NB4 (cell line): ENCODE data around the gene TRMT1.

Experiments used
- DNase-seq: peaks from one replicate; pipeline ENCODE4 v3.0.0; 2010; ENCODE audit warnings: low read depth
- H3K4me3 ChIP-seq: one replicate; pipeline ENCODE4 v1.5.1; 2011; ENCODE audit warnings: mild to moderate bottlenecking, low read depth, low read length, moderate library complexity
- CTCF ChIP-seq: IDR thresholded peaks from one replicate; pipeline ENCODE4 v1.5.1; 2012; ENCODE audit warnings: low read depth, low read length
- MAX ChIP-seq: IDR thresholded peaks from 2 replicates; pipeline ENCODE4 v1.6.1; 2011; ENCODE audit warnings: low read depth, low read length
- MYC ChIP-seq: IDR thresholded peaks from 2 replicates; pipeline ENCODE4 v1.6.1; 2011; ENCODE audit warnings: low read depth, low read length
- POLR2A ChIP-seq: IDR thresholded peaks from 2 replicates; pipeline ENCODE4 v1.6.1; 2011; ENCODE audit warnings: mild to moderate bottlenecking; ENCODE audit not compliant: insufficient read length; ENCODE audit errors: extremely low read depth

The TRMT1 gene

DNA sequence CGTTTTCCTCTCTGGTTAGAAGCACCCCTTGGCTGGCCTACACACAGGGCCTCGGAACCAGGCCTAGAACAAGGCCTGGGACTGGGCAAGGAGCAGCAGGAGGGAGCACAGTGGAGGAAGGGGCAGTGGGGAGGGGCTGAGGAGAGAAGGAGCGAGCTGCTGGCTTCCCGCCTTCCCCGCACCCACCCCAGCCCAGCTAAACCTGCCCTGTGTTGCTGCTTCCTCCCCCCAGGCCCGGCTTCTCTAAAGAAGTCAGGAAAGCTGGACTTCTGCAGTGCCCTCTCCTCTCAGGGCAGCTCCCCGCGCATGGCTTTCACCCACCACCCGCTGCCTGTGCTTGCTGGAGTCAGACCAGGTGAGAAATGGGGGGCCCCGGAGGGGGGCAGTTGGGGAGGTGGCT, 38.2 kb downstream of the TRMT1 start:
- no peak for TF ChIP-seq CTCF
- no peak for TF ChIP-seq MYC
- TF ChIP-seq POLR2A = no peak
- no peak for TF ChIP-seq MAX
- no peak overlapping the region for H3K4me3 ChIP-seq
- DNase-seq = no peak

DNA sequence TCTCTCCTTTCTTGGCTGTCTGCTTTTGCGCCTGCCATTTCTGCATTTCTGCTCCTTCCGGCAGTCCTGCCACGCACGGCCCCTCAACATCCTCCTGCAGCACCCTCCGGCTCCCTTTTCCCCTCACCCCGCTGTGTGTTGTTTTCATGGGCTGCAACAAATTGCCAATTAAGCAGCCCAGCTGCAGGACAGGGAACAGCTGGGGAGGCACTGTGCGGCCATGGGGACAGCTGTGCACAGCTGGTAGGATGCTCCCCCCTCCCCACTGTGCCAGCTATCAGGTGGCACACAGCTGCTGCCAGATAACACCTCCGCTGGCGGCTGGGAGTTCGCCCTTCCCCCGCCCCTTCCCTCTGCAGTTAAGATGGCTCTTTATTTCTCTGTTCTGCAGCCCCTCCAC, 39.3 kb downstream of the TRMT1 start:
- no peak overlapping the region for H3K4me3 ChIP-seq
- TF ChIP-seq CTCF (no peak), MAX (no peak), POLR2A (no peak), MYC (no peak)
- DNase-seq = no peak

- no peak for DNase-seq
- H3K4me3 ChIP-seq = no peak overlapping the region
- no peak for TF ChIP-seq MYC
- no peak for TF ChIP-seq MAX
- no peak for TF ChIP-seq POLR2A
- TF ChIP-seq CTCF = no peak
Measured at GRCh38 chr19:13076787-13077186, 39.8 kb downstream of the TRMT1 start.

DNA sequence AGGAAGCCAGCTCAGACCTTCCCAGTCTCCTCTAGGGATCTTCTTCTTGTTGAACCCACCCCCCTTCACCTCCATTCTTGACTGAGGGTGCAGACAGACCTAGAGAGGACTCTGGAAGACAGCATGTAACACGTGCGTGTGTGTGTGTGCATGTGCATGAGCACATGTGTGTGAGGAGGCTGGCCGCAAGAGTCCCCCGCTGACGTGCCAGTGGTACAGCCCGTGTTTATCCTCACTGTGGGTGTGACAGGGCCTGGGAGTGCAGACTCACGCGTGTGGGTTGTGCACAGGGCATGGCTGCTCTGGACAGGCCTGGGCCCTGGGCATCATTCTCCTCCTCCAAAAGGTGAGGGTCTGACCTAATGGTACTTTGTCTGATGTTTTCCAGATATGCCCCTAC, 40.2 kb downstream of the TRMT1 start:
- no peak for DNase-seq
- H3K4me3 ChIP-seq = no peak overlapping the region

GRCh38 chr19:13074378-13074777, 42.2 kb downstream of the TRMT1 start:
- no peak overlapping the region for H3K4me3 ChIP-seq
- no peak for TF ChIP-seq MYC
- no peak for TF ChIP-seq CTCF
- no peak for TF ChIP-seq POLR2A
- no peak for TF ChIP-seq MAX
- no peak for DNase-seq

More for the DNA sequence above, 40.2 kb downstream of the TRMT1 start:
- TF ChIP-seq MAX (no peak), MYC (no peak), POLR2A (no peak), CTCF (no peak)

GRCh38 chr19:13073263-13073662, 43.3 kb downstream of the TRMT1 start:
- no peak overlapping the region for H3K4me3 ChIP-seq
- DNase-seq = no peak
- no peak for TF ChIP-seq MYC
- TF ChIP-seq CTCF = no peak
- no peak for TF ChIP-seq MAX
- TF ChIP-seq POLR2A = no peak
